H1 (cell line): Measurements from ENCODE around the gene UBE3B. TPM values are rescaled to one million over a fixed set of nuclear protein-coding genes. Genes with fewer than 3 reads are reported as not detected.

Source experiments
- CTCF ChIA-PET: fragments of 300-600 bp; sonication (Branson Sonifier 250); formaldehyde crosslinking; loops from one replicate; lab custom pipeline; 2021; ENCODE audit not compliant: partially characterized antibody; lab: Charles Lee
- POLR2A ChIA-PET: fragments of 300-600 bp; sonication (Branson Sonifier 250); formaldehyde crosslinking; loops from one replicate; lab custom pipeline; 2021; ENCODE audit warnings: inconsistent platforms; ENCODE audit not compliant: partially characterized antibody; lab: Charles Lee
- DNase-seq, 2 experiments: peaks; one replicate each; pipeline versions ENCODE4 v3.0.0 to v3.0.0-alpha.2; 2010 to 2022; ENCODE audit warnings: low spot score in 2 of 2, low read depth in 1 of 2, mixed read lengths in 1 of 2
- FAIRE-seq: peaks from 2 replicates; lab custom pipeline; 2011; peaks lifted over from hg19 to GRCh38; lab: Jason Lieb, UNC
- H2AFZ ChIP-seq: 2 replicates; pipeline ENCODE4 v1.8.1; 2012; ENCODE audit warnings: low read length, inconsistent platforms
- H2AK5ac ChIP-seq: 2 replicates; pipeline ENCODE4 v1.6.1; 2013; ENCODE audit warnings: low read depth, low read length
- H2BK120ac ChIP-seq: replicated peaks from 2 replicates; pipeline ENCODE3; 2013; ENCODE audit warnings: low read depth, low read length, inconsistent platforms
- H2BK12ac ChIP-seq: 2 replicates; pipeline ENCODE4 v1.6.1; 2013; ENCODE audit warnings: low read depth, low read length
- H2BK15ac ChIP-seq: 2 replicates; pipeline ENCODE4 v1.6.1; 2013; ENCODE audit warnings: low read length
- H2BK20ac ChIP-seq: 2 replicates; pipeline ENCODE4 v1.6.1; 2013; ENCODE audit warnings: low read length
- H2BK5ac ChIP-seq: 2 replicates; pipeline ENCODE4 v1.6.1; 2013; ENCODE audit warnings: low read depth, low read length
- H3K14ac ChIP-seq: 2 replicates; pipeline ENCODE4 v1.6.1; 2013; ENCODE audit warnings: inconsistent platforms; ENCODE audit not compliant: insufficient read length
- H3K18ac ChIP-seq: 2 replicates; pipeline ENCODE4 v1.6.1; 2013; ENCODE audit warnings: low read length; ENCODE audit errors: extremely low read depth
- H3K23ac ChIP-seq: 2 replicates; pipeline ENCODE4 v1.6.1; 2013; ENCODE audit warnings: inconsistent platforms; ENCODE audit not compliant: insufficient read length
- H3K23me2 ChIP-seq: 2 replicates; pipeline ENCODE4 v1.6.1; 2013; ENCODE audit warnings: low read depth, low read length
- H3K27ac ChIP-seq: 2 replicates; pipeline ENCODE4 v1.6.1; 2011; ENCODE audit warnings: low read depth, low read length, inconsistent platforms
- H3K27me3 ChIP-seq, 4 experiments: replicated peaks in 1 of 4; 1 replicate in 1 of 4; 2 replicates in 3 of 4; pipeline versions ENCODE4 v1.6.1 to v1.8.1; 2011 to 2013; ENCODE audit warnings: low read length in 3 of 4, mild to moderate bottlenecking in 3 of 4, inconsistent platforms in 2 of 4, mixed read lengths in 2 of 4, moderate library complexity in 1 of 4; ENCODE audit not compliant: control insufficient read depth in 3 of 4, insufficient read depth in 3 of 4; ENCODE audit errors: extremely low read depth in 1 of 4
- H3K36me3 ChIP-seq, 4 experiments: 2 replicates each; pipeline versions ENCODE4 v1.6.1 to v1.8.1; 2011 to 2013; ENCODE audit warnings: mild to moderate bottlenecking in 4 of 4, low read length in 3 of 4, moderate library complexity in 2 of 4, control low read depth in 1 of 4, inconsistent platforms in 1 of 4; ENCODE audit not compliant: insufficient read depth in 4 of 4, control insufficient read depth in 2 of 4
- H3K4ac ChIP-seq: replicated peaks from 2 replicates; pipeline ENCODE3; 2013; ENCODE audit warnings: low read length, low read depth, mixed read lengths, inconsistent platforms; ENCODE audit not compliant: insufficient read length
- H3K4me1 ChIP-seq, 4 experiments: replicated peaks in 1 of 4; 1 replicate in 1 of 4; 2 replicates in 3 of 4; pipeline versions ENCODE4 v1.6.1 to v1.8.1; 2011 to 2013; ENCODE audit warnings: low read length in 3 of 4, inconsistent platforms in 2 of 4, mixed read lengths in 1 of 4; ENCODE audit not compliant: insufficient read depth in 4 of 4, control insufficient read depth in 3 of 4
- H3K4me2 ChIP-seq, 2 experiments: 2 replicates each; pipeline versions ENCODE4 v1.6.1 to v1.8.1; 2011 to 2013; ENCODE audit warnings: low read depth in 2 of 2, low read length in 2 of 2, control low read depth in 1 of 2, inconsistent platforms in 1 of 2, mild to moderate bottlenecking in 1 of 2; ENCODE audit not compliant: insufficient read depth in 1 of 2
- H3K4me3 ChIP-seq, 4 experiments: fragments of 200-600, 300-600 bp in 1 of 4; sonication (generic), shearing (Covaris generic), sonication (Bioruptor Twin) in 1 of 4; 2 replicates each; pipeline versions ENCODE4 v1.5.1 to v1.8.1; 2011 to 2016; ENCODE audit warnings: low read length in 4 of 4, low read depth in 3 of 4, control low read depth in 2 of 4, inconsistent platforms in 2 of 4, mild to moderate bottlenecking in 2 of 4, mixed read lengths in 1 of 4, moderate library complexity in 1 of 4; ENCODE audit not compliant: insufficient read depth in 2 of 4; ENCODE audit errors: extremely low read depth in 1 of 4
- H3K56ac ChIP-seq: replicated peaks from 2 replicates; pipeline ENCODE3; 2013; ENCODE audit warnings: low read depth, mild to moderate bottlenecking, mixed read lengths, low read length, inconsistent platforms; ENCODE audit not compliant: insufficient read length
- H3K79me1 ChIP-seq: 2 replicates; pipeline ENCODE4 v1.6.1; 2013; ENCODE audit warnings: low read depth, low read length, control low read depth
- H3K79me2 ChIP-seq, 2 experiments: 2 replicates each; pipeline versions ENCODE4 v1.6.1 to v1.8.1; 2012 to 2013; ENCODE audit warnings: low read length in 2 of 2, mild to moderate bottlenecking in 2 of 2, inconsistent platforms in 1 of 2; ENCODE audit not compliant: insufficient read depth in 2 of 2, control insufficient read depth in 1 of 2
- H3K9ac ChIP-seq, 4 experiments: replicated peaks in 1 of 4; 1 replicate in 1 of 4; 2 replicates in 3 of 4; pipeline versions ENCODE4 v1.6.1 to v1.8.1; 2011 to 2013; ENCODE audit warnings: low read depth in 3 of 4, low read length in 3 of 4, control low read depth in 2 of 4, mild to moderate bottlenecking in 2 of 4, moderate library complexity in 2 of 4, inconsistent platforms in 1 of 4; ENCODE audit errors: extremely low read depth in 1 of 4
- H3K9me3 ChIP-seq, 2 experiments: 2 replicates each; pipeline versions ENCODE4 v1.6.1 to v1.8.1; 2012 to 2013; ENCODE audit warnings: mild to moderate bottlenecking in 2 of 2, moderate library complexity in 2 of 2, control low read depth in 1 of 2, inconsistent platforms in 1 of 2, low read depth in 1 of 2, low read length in 1 of 2, mixed read lengths in 1 of 2; ENCODE audit not compliant: insufficient read depth in 2 of 2
- H4K20me1 ChIP-seq, 2 experiments: replicated peaks in 1 of 2; 2 replicates each; pipeline versions ENCODE3 to v1.8.1; 2011 to 2013; ENCODE audit warnings: inconsistent platforms in 2 of 2, low read length in 2 of 2, mild to moderate bottlenecking in 1 of 2; ENCODE audit not compliant: insufficient read depth in 2 of 2, control insufficient read depth in 1 of 2
- H4K5ac ChIP-seq: 2 replicates; pipeline ENCODE4 v1.6.1; 2013; ENCODE audit warnings: low read length, low read depth, mixed read lengths, inconsistent platforms; ENCODE audit not compliant: insufficient read length
- H4K8ac ChIP-seq: 2 replicates; pipeline ENCODE4 v1.8.0; 2013; ENCODE audit warnings: mild to moderate bottlenecking, moderate library complexity, low read length, inconsistent platforms; ENCODE audit not compliant: insufficient read depth; ENCODE audit errors: extremely low read depth
- H4K91ac ChIP-seq: replicated peaks from 2 replicates; pipeline ENCODE3; 2013; ENCODE audit warnings: low read length, mixed read lengths, inconsistent platforms; ENCODE audit not compliant: insufficient read length
- BACH1 ChIP-seq: IDR thresholded peaks from 2 replicates; pipeline ENCODE4 v1.6.1; 2012; ENCODE audit warnings: low read length, improper control_type of control experiment
- CBX8 ChIP-seq: fragments of 300-800, 300-1000 bp; sonication (generic); IDR thresholded peaks from 2 replicates; pipeline ENCODE4 v1.7.1; 2016; ENCODE audit warnings: low read depth, low read length, borderline replicate concordance
- CHD1 ChIP-seq: IDR thresholded peaks from 2 replicates; pipeline ENCODE4 v1.6.1; 2012; ENCODE audit warnings: low read depth, low read length, improper control_type of control experiment
- CTBP2 ChIP-seq: IDR thresholded peaks from 2 replicates; pipeline ENCODE4 v1.7.0; 2011; ENCODE audit warnings: borderline replicate concordance, mild to moderate bottlenecking, moderate library complexity, mixed read lengths, low read length; ENCODE audit not compliant: insufficient read depth, insufficient read length
- EGR1 ChIP-seq: IDR thresholded peaks from 2 replicates; pipeline ENCODE4 v1.6.1; 2011; ENCODE audit warnings: low read depth, low read length, borderline replicate concordance
- FOSL1 ChIP-seq: IDR thresholded peaks from 2 replicates; pipeline ENCODE4 v1.6.1; 2011; ENCODE audit warnings: mild to moderate bottlenecking, low read depth, low read length, moderate library complexity; ENCODE audit not compliant: insufficient read depth
- JUND ChIP-seq: IDR thresholded peaks from 2 replicates; pipeline ENCODE4 v1.6.1; 2011; ENCODE audit warnings: mild to moderate bottlenecking, improper control_type of control experiment, low read length
- KDM1A ChIP-seq: fragments of 200-600, 300-600 bp; sonication (generic); IDR thresholded peaks from 2 replicates; pipeline ENCODE4 v1.7.1; 2016; ENCODE audit warnings: mild to moderate bottlenecking, low read length, borderline replicate concordance
- SAP30 ChIP-seq: fragments of 300-600 bp; sonication (generic); IDR thresholded peaks from 2 replicates; pipeline ENCODE4 v1.7.1; 2012; ENCODE audit warnings: low read length, moderate library complexity, mild to moderate bottlenecking, inconsistent platforms; ENCODE audit not compliant: insufficient read depth, insufficient replicate concordance
- SRF ChIP-seq: IDR thresholded peaks from 2 replicates; pipeline ENCODE4 v1.6.1; 2011; ENCODE audit warnings: mild to moderate bottlenecking, low read depth, low read length, moderate library complexity
- SUZ12 ChIP-seq: fragments of 200-600 bp; sonication (generic); IDR thresholded peaks from 2 replicates; pipeline ENCODE4 v1.6.1; 2012; ENCODE audit warnings: mild to moderate bottlenecking, inconsistent platforms, low read length, moderate library complexity, mixed read lengths
- USF2 ChIP-seq: IDR thresholded peaks from 2 replicates; pipeline ENCODE4 v1.6.1; 2011; ENCODE audit warnings: low read length, improper control_type of control experiment
- WGBS, 2 experiments: shearing (Covaris generic) in 1 of 2; methylation state at CpG; one replicate each; pipeline versions ENCODE4 v1.1.6 to v1.1.7; 2013 to 2015; ENCODE audit warnings: low lambda C conversion rate in 2 of 2, mixed read lengths in 2 of 2, inconsistent platforms in 1 of 2, low coverage in 1 of 2, missing lambda C conversion rate in 1 of 2; ENCODE audit not compliant: insufficient replicate concordance in 2 of 2, insufficient coverage in 1 of 2, insufficient read length in 1 of 2; ENCODE audit errors: extremely low coverage in 1 of 2, missing lambda C conversion rate in 1 of 2; 5-methylcytosine and 5-hydroxymethylcytosine counted together
- polyA plus RNA-seq, 7 experiments: library from polyadenylated mRNA; depleted of rRNA in 3 of 7; stranded (reverse) in 5 of 7; unstranded in 2 of 7; fragments of >200 nt in 5 of 7; fragments of 200-250 nt in 2 of 7; gene quantifications; 1 replicate in 5 of 7; 2 replicates in 1 of 7; 4 replicates in 1 of 7; pipeline versions ENCODE4 v1.2.1 to v1.2.3, GENCODE V29; 2011 to 2013; ENCODE audit warnings: missing spikeins in 2 of 7, mixed read lengths in 2 of 7
- total RNA-seq: library from RNA; stranded (reverse); fragmentation: NEBNext Ultra II Directional; extraction: Animal tissue kit (Norgen Biotek cat#: 25700); gene quantifications from 2 replicates; pipeline ENCODE4 v1.2.1, GENCODE V29; 2021

Gene UBE3B
- total and polyA plus RNA-seq, 2 of the 8 experiments (the other 6 are each of a cell fraction or from before 2014, with no cell fraction given), result 14.0 to 21.1 TPM

GRCh38 chr12:109458771-109459208 lies 18.6 kb upstream of the UBE3B start:
- DNase-seq (no peak), FAIRE-seq (peak; percentile 95)
- H2BK5ac ChIP-seq, result peak overlapping the region; percentile 99
- peaks cover 36 to 61% (median 48%) of the 10 kb centered on the region in 4 experiments for H3K4me1 ChIP-seq
- no peaks in the 10 kb centered on the region for H4K20me1 ChIP-seq
- H3K18ac ChIP-seq, result peak overlapping the region; percentile 97
- H3K4ac ChIP-seq, result no peak overlapping the region
- peak overlapping the region; percentile 93 for H4K91ac ChIP-seq
- H2BK20ac ChIP-seq, result peak overlapping the region; percentile 98
- ChIA-PET CTCF (interaction anchor here (0.6 to 2.5 kb wide), 5 partner anchors 10 to 101 kb away, joined by 3 to 16 read pairs (median 4); no protein-coding TSS in a partner anchor), POLR2A (interaction anchor here (0.8 to 2.7 kb wide), 8 partner anchors 8 to 36 kb away, joined by 3 to 14 read pairs (median 5); partner anchors contain the start of genes KCTD10 and UBE3B)
- H3K14ac ChIP-seq, result no peak overlapping the region
- H3K56ac ChIP-seq, result peak overlapping the region; percentile 36
- H3K9me3 ChIP-seq, result no peaks in the 10 kb centered on the region
- H3K4me3 ChIP-seq, result peak overlapping the region in 3 of 4 experiments; percentile 5 to 33 (median 5); a peak in 5 of 8 replicates
- H3K27me3 ChIP-seq, result no peaks in the 10 kb centered on the region
- peak overlapping the region; percentile 47; the same call in 1 of the 2 replicates for H4K8ac ChIP-seq
- H2BK12ac ChIP-seq, result peak overlapping the region; percentile 100
- H3K36me3 ChIP-seq, result peaks cover 18 to 44% (median 36%) of the 10 kb centered on the region in 4 experiments; a peak in 7 of 8 replicates
- H3K23ac ChIP-seq, result no peak overlapping the region
- peak overlapping the region in 3 of 4 experiments; percentile 65 to 69 (median 65); a peak in 6 of 7 replicates for H3K9ac ChIP-seq
- H3K79me1 ChIP-seq, result peaks cover 6% of the 10 kb centered on the region
- H3K23me2 ChIP-seq, result peaks cover 2% of the 10 kb centered on the region; the same call in 1 of the 2 replicates
- no peak overlapping the region for H2AFZ ChIP-seq
- H2BK120ac ChIP-seq, result peak overlapping the region; percentile 56
- H2AK5ac ChIP-seq, result peak overlapping the region; percentile 100
- H2BK15ac ChIP-seq, result no peak overlapping the region
- H4K5ac ChIP-seq, result peak overlapping the region; percentile 79
- 12% methylated on average over 6 of the region's 6 CpGs; no CpG with 5 or more reads in 1 of the 2 experiments for WGBS, 2 experiments
- H3K79me2 ChIP-seq, result peaks cover 9 to 57% of the 10 kb centered on the region in 2 experiments
- H3K27ac ChIP-seq, result peak overlapping the region; percentile 97
- H3K4me2 ChIP-seq, result peak overlapping the region; percentile 63 to 89
- no peak for TF ChIP-seq CBX8
- TF ChIP-seq SRF, result no peak
- TF ChIP-seq SUZ12, result no peak
- TF ChIP-seq BACH1, result no peak
- no peak for TF ChIP-seq CHD1
- no peak for TF ChIP-seq CTBP2
- TF ChIP-seq FOSL1, result no peak
- TF ChIP-seq EGR1, result no peak
- peak; percentile 27 for TF ChIP-seq SAP30
- TF ChIP-seq KDM1A, result no peak
- no peak for TF ChIP-seq JUND
- no peak for TF ChIP-seq USF2
